Effector CD4-positive, alpha-beta T cell (primary cell): ENCODE data around the gene NCK2.

Experiments
- DNase-seq: peaks from one replicate; pipeline ENCODE4 v3.0.0-alpha.2; 2020

Gene NCK2

DNA sequence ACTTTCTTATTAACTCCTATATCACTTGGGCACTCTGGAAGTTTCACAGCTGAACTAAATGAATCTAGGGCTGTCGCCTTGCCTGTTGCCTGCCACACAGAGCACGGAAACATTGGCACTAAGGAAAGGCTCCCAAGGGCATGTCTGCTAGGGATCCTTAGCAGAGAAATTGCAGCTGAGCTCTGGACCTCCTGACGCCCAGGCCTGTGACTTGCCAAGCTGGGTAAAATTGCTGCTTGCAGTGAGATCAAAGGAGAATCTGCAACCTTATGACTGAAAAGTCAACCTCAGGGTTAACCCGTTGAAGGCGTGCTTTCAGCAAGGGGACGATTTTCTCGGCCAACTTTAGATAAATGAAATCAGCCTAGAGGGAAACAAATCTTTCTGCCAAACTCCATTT, 189.8 kb downstream of the NCK2 start:
- DNase-seq, result peak; percentile 30

DNA sequence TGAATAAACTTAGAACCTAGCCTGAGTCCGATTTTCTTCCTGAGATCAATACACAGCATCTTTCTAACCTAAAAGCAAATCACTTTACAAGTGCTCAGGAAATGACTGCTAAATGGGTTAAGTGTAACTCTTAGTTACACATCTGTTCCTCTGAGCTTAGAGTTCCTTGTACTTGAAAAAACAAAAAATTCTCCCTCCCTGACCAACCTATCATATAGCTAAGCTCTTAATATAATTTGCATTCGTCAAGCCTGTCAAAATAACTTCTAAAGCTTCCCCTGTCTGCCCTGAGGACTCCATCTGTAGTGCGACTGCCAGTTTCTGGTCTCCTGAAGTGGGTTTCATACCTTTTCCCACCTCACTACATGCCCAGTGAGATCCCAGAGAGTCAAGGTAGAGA, 190.4 kb downstream of the NCK2 start:
- DNase-seq, result no peak

DNA sequence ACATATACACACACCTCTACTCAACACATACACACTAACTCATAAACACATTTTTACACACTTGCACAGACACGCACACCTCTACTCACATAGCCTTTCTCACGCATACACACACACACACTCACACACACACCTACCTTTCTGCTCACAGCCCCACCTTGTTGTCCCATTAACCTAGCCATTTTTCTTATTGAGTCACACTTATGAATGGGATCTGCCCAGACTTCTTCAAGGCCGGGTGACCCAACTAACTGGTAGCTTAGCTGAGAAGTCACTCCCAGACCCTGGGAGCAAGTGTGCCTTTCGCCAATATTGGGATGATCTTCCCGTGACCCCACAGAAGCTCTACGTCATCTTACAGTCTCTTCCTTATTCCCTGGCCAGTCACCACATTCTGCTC, 192.2 kb downstream of the NCK2 start:
- no peak for DNase-seq

DNA sequence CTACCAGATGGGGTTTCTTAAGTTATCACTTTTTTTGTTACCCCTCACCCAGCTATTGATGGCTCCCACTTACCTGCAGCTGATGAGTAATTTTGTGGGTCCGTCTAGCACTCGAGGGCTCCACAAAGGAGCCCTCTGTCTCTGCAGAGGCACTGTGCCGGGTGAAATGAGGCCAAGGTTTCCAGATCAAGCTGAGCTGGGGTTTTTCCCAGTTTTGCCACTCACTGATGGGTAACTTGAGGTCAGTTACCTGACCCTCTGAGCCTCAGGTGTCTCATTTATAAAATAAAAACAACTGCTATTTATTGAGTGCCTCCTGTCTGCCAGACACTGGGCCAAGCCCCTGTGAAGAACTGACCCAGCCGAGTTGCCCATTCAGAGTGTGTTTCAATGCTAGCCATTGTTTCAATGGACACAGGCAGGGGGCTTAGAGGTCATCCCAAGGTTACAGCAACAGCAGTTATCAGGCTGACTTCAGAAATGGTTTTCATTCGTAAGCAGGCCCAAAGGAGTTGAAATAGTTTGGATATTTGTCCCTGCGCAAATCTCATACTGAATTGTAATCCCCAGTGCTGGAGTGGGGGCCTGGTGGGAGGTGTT, 192.9 kb downstream of the NCK2 start:
- no peak for DNase-seq
